Endothelial cell of umbilical vein (primary cell): ENCODE results near the gene ARF4. TPM values are rescaled to one million over a fixed set of nuclear protein-coding genes. Genes with fewer than 3 reads are reported as not detected.

Experiments used
- BruUV-seq: library from RNA; stranded (reverse); fragments of 400-500 nt; replicated peaks from 2 replicates; lab custom pipeline; 2021; lab: Mats Ljungman, UMichigan
- CTCF ChIA-PET: fragments of 300-600, 350-600 bp; sonication (Branson Sonifier 250); formaldehyde crosslinking; loops from one replicate; lab custom pipeline; 2021; ENCODE audit warnings: antibody characterized with exemption, inconsistent platforms; lab: Charles Lee
- POLR2A ChIA-PET: fragments of 300-600, 350-600 bp; sonication (Branson Sonifier 250); formaldehyde crosslinking; loops from one replicate; lab custom pipeline; 2021; ENCODE audit warnings: antibody characterized with exemption, inconsistent platforms; lab: Charles Lee
- DNase-seq: peaks from one replicate; pipeline ENCODE4 v3.0.0-alpha.2; 2011; ENCODE audit warnings: low read depth, low spot score
- FAIRE-seq: peaks from 2 replicates; lab custom pipeline; 2011; peaks lifted over from hg19 to GRCh38; lab: Jason Lieb, UNC
- H2AFZ ChIP-seq: 2 replicates; pipeline ENCODE4 v1.6.0; 2012; ENCODE audit warnings: low read depth, low read length, control low read depth, inconsistent platforms
- H3K27ac ChIP-seq: 2 replicates; pipeline ENCODE4 v1.5.1; 2011; ENCODE audit warnings: low read depth, mild to moderate bottlenecking, control low read depth, low read length, moderate library complexity; ENCODE audit not compliant: insufficient read depth
- H3K27me3 ChIP-seq, 2 experiments: 2 replicates each; pipeline versions ENCODE4 v1.6.0 to v1.6.1; 2011; ENCODE audit warnings: low read length in 2 of 2, mixed read lengths in 1 of 2; ENCODE audit not compliant: control insufficient read depth in 2 of 2, insufficient read depth in 2 of 2
- H3K36me3 ChIP-seq, 2 experiments: 2 replicates in 1 of 2; 3 replicates in 1 of 2; pipeline ENCODE4 v1.5.1; 2011; ENCODE audit warnings: low read length in 2 of 2, mild to moderate bottlenecking in 1 of 2, moderate library complexity in 1 of 2; ENCODE audit not compliant: control insufficient read depth in 2 of 2, insufficient read depth in 2 of 2; ENCODE audit errors: extremely low read depth in 1 of 2
- H3K4me1 ChIP-seq: 3 replicates; pipeline ENCODE4 v1.5.1; 2011; ENCODE audit warnings: mild to moderate bottlenecking, low read length; ENCODE audit not compliant: control insufficient read depth, insufficient read depth; ENCODE audit errors: extremely low read depth
- H3K4me2 ChIP-seq: 2 replicates; pipeline ENCODE4 v1.6.1; 2011; ENCODE audit warnings: low read length, control low read depth, mixed read lengths; ENCODE audit not compliant: insufficient read depth
- H3K4me3 ChIP-seq, 3 experiments: fragments of 200-600 bp in 1 of 3; sonication (generic), shearing (Covaris generic) in 1 of 3; replicated peaks in 1 of 3; 2 replicates each; pipeline ENCODE4 v1.5.1; 2011 to 2016; ENCODE audit warnings: control low read depth in 3 of 3, low read length in 3 of 3, mild to moderate bottlenecking in 2 of 3, inconsistent platforms in 1 of 3, low read depth in 1 of 3, moderate library complexity in 1 of 3; ENCODE audit not compliant: insufficient read depth in 1 of 3
- H3K79me2 ChIP-seq: 2 replicates; pipeline ENCODE4 v1.6.0; 2012; ENCODE audit warnings: low read length, inconsistent platforms; ENCODE audit not compliant: control insufficient read depth, insufficient read depth
- H3K9ac ChIP-seq: replicated peaks from 2 replicates; pipeline ENCODE3; 2011; ENCODE audit warnings: low read length, control low read depth; ENCODE audit not compliant: insufficient read depth; ENCODE audit errors: extremely low read depth
- H3K9me1 ChIP-seq: replicated peaks from 3 replicates; pipeline ENCODE4 v1.6.0; 2011; ENCODE audit warnings: mild to moderate bottlenecking, low read length; ENCODE audit not compliant: control insufficient read depth, insufficient read depth; ENCODE audit errors: extremely low read depth
- H3K9me3 ChIP-seq: replicated peaks from 2 replicates; pipeline ENCODE4 v1.5.1; 2012; ENCODE audit warnings: low read length, inconsistent platforms; ENCODE audit not compliant: control insufficient read depth, insufficient read depth
- H4K20me1 ChIP-seq: replicated peaks from 2 replicates; pipeline ENCODE3; 2011; ENCODE audit warnings: mild to moderate bottlenecking, low read length; ENCODE audit not compliant: control insufficient read depth, insufficient read depth; ENCODE audit errors: extremely low read depth
- EZH2 ChIP-seq: IDR thresholded peaks from 2 replicates; pipeline ENCODE4 v1.6.1; 2012; ENCODE audit warnings: borderline replicate concordance, low read depth, mild to moderate bottlenecking, moderate library complexity, low read length, inconsistent platforms; ENCODE audit not compliant: severe bottlenecking
- FOS ChIP-seq: IDR thresholded peaks from 2 replicates; pipeline ENCODE4 v1.6.1; 2011; ENCODE audit warnings: mild to moderate bottlenecking, low read length, moderate library complexity, borderline replicate concordance; ENCODE audit not compliant: insufficient read depth
- GATA2 ChIP-seq: IDR thresholded peaks from 2 replicates; pipeline ENCODE4 v1.7.0; 2011; ENCODE audit warnings: low read depth, mild to moderate bottlenecking, moderate library complexity, mixed read lengths, low read length; ENCODE audit not compliant: insufficient read length, insufficient read depth
- JUN ChIP-seq: IDR thresholded peaks from 2 replicates; pipeline ENCODE4 v1.6.1; 2011; ENCODE audit warnings: borderline replicate concordance, low read depth; ENCODE audit not compliant: insufficient read length, insufficient read depth
- MYC ChIP-seq: IDR thresholded peaks from one replicate; pipeline ENCODE4 v1.6.1; 2011; ENCODE audit warnings: mild to moderate bottlenecking, low read depth, low read length
- POLR2A ChIP-seq: IDR thresholded peaks from 2 replicates; pipeline ENCODE4 v1.6.1; 2012; ENCODE audit warnings: low read depth, mild to moderate bottlenecking, control low read depth, low read length
- POLR2AphosphoS5 ChIP-seq: IDR thresholded peaks from 2 replicates; pipeline ENCODE4 v1.6.1; 2012; ENCODE audit warnings: low read depth, mild to moderate bottlenecking, control low read depth, low read length, moderate library complexity; ENCODE audit not compliant: insufficient read depth
- dilution Hi-C: fragments of 300-500 bp; cut with MboI; formaldehyde crosslinking; loops from one replicate; pipeline ENCODE4 v1.15.0; 2019; ENCODE audit warnings: low sequenced_read_pairs; ENCODE audit not compliant: extremely low pct_ligation_motif_present
- intact Hi-C: fragments of 100-400 bp; cut with micrococcal nuclease; formaldehyde crosslinking; loops from one replicate; pipeline ENCODE4 v1.10.0; 2022
- polyA plus RNA-seq, 4 experiments: library from polyadenylated mRNA; depleted of rRNA in 3 of 4; stranded (reverse) in 3 of 4; unstranded in 1 of 4; fragments of >200 nt; gene quantifications; 2 replicates each; pipeline versions ENCODE4 v1.2.1 to v1.2.3, GENCODE V29; 2011 to 2012; ENCODE audit warnings: missing spikeins in 1 of 4
- total RNA-seq: library from RNA; stranded (reverse); gene quantifications from 2 replicates; pipeline ENCODE4 v1.2.3, GENCODE V29; 2021
- TF ChIP-seq, protein P1 (sequence below): IDR thresholded peaks from 2 replicates; pipeline ENCODE4 v1.6.1; 2011; ENCODE audit not compliant: insufficient read depth, insufficient read length
- TF ChIP-seq, protein P2 (sequence below), 2 donors: IDR thresholded peaks; 1 replicate in 1 of 2; 2 replicates in 1 of 2; pipeline ENCODE4 v1.5.1; 2011; ENCODE audit warnings: low read length in 2 of 2, mild to moderate bottlenecking in 2 of 2, moderate library complexity in 2 of 2, control low read depth in 1 of 2, inconsistent platforms in 1 of 2, low read depth in 1 of 2; ENCODE audit not compliant: insufficient read depth in 1 of 2; ENCODE audit errors: extremely low read depth in 1 of 2

Gene ARF4
- total and polyA plus RNA-seq, 2 donors (not counting 3 experiments of a cell fraction or from before 2014, with no cell fraction given): 239 to 249 TPM

DNA sequence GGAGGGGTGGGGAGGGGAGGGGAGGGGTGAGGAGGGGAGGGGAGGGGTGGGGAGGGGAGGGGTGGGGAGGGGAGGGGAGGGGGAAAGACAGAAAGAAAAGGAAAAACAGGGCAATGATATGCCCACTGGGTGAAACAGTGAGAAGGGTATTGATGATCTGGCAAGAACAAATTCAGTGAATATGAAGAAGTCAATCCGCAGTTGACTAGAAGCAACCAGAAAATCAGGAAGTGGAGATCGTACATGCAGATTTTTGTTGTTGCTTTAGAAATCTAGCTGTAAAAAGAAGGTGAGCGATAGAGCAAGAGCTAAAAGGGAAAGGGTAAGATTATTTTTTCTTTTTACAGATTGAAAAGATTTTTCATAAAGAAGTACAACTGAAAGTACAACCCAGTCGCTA, 47.6 kb upstream of the ARF4 start:
- H2AFZ ChIP-seq: no peak overlapping the region
- H3K27me3 ChIP-seq: no peaks in the 10 kb centered on the region
- H3K36me3 ChIP-seq: peaks cover 0 to 5% of the 10 kb centered on the region in 2 experiments
- H3K4me2 ChIP-seq: no peak overlapping the region
- no peak overlapping the region for H3K9ac ChIP-seq
- no peak overlapping the region for H3K4me3 ChIP-seq
- ChIA-PET POLR2A (no interaction called here), CTCF (interaction anchor here (1.5 kb wide), 1 partner anchor 247 kb away, joined by 3 read pairs; no protein-coding TSS in a partner anchor)
- no peak for DNase-seq
- TF ChIP-seq POLR2A: no peak
- no peak for TF ChIP-seq GATA2
- no peaks in the 10 kb centered on the region for H3K9me3 ChIP-seq
- no peaks in the 10 kb centered on the region for H3K79me2 ChIP-seq
- no peak overlapping the region for H3K27ac ChIP-seq
- no peak for FAIRE-seq
- no peaks in the 10 kb centered on the region for H3K9me1 ChIP-seq
- intact Hi-C loops: loop anchor here (5.0 kb wide), 1 partner anchor 208 kb away; no protein-coding TSS in a partner anchor
- no peaks in the 10 kb centered on the region for H4K20me1 ChIP-seq
- no TSS peak for BruUV-seq
- H3K4me1 ChIP-seq: no peaks in the 10 kb centered on the region
- dilution Hi-C loops: no loop called here

DNA sequence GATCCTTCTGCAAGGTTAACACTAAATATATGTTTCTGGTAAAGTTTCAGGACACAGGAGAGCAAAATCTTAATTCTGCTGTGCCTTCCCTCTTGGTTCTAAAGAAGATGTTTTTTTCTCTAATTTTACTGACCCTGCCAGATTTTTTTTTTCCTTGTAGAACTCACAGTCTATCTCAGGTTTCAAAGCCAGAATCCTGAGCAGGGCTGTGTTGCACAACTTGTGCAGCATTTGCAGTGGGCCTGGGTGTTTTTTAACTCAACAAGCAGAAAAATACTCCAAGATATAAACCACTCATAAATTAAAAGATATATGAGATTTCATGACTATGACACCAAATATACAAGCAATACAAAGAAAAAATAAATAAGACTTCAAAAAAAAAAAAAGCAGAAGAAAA, 40.2 kb upstream of the ARF4 start:
- TF ChIP-seq, protein P1, sequence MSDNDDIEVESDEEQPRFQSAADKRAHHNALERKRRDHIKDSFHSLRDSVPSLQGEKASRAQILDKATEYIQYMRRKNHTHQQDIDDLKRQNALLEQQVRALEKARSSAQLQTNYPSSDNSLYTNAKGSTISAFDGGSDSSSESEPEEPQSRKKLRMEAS: no peak
- no peak for TF ChIP-seq JUN
- TF ChIP-seq POLR2AphosphoS5: no peak
- TF ChIP-seq POLR2A: no peak
- no peak for TF ChIP-seq GATA2
- no peak for TF ChIP-seq MYC
- TF ChIP-seq, protein P2, sequence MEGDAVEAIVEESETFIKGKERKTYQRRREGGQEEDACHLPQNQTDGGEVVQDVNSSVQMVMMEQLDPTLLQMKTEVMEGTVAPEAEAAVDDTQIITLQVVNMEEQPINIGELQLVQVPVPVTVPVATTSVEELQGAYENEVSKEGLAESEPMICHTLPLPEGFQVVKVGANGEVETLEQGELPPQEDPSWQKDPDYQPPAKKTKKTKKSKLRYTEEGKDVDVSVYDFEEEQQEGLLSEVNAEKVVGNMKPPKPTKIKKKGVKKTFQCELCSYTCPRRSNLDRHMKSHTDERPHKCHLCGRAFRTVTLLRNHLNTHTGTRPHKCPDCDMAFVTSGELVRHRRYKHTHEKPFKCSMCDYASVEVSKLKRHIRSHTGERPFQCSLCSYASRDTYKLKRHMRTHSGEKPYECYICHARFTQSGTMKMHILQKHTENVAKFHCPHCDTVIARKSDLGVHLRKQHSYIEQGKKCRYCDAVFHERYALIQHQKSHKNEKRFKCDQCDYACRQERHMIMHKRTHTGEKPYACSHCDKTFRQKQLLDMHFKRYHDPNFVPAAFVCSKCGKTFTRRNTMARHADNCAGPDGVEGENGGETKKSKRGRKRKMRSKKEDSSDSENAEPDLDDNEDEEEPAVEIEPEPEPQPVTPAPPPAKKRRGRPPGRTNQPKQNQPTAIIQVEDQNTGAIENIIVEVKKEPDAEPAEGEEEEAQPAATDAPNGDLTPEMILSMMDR (IDR thresholded peaks at IDR 0.05; ENCODE audit: extremely low read depth in 1 of 2, insufficient read depth in 1 of 2, low read depth in 1 of 2, low read length in 2 of 2): no peak
- no peak for TF ChIP-seq FOS
- no peak for TF ChIP-seq EZH2
- no peaks in the 10 kb centered on the region for H4K20me1 ChIP-seq
- H2AFZ ChIP-seq: no peak overlapping the region
- BruUV-seq: no TSS peak
- H3K9me3 ChIP-seq: no peaks in the 10 kb centered on the region
- H3K9me1 ChIP-seq: no peaks in the 10 kb centered on the region
- H3K36me3 ChIP-seq: peaks cover 0 to 2% of the 10 kb centered on the region in 2 experiments
- H3K4me3 ChIP-seq: no peak overlapping the region
- H3K4me2 ChIP-seq: no peak overlapping the region
- dilution Hi-C loops: no loop called here
- no peaks in the 10 kb centered on the region for H3K79me2 ChIP-seq
- no peaks in the 10 kb centered on the region for H3K4me1 ChIP-seq
- FAIRE-seq (no peak), DNase-seq (no peak)
- no peak overlapping the region for H3K9ac ChIP-seq
- H3K27me3 ChIP-seq: no peaks in the 10 kb centered on the region
- intact Hi-C loops: loop anchor here (10.0 kb wide), 1 partner anchor 187 kb away; no protein-coding TSS in a partner anchor
- ChIA-PET POLR2A (no interaction called here), CTCF (interaction anchor here (1.2 kb wide), 1 partner anchor 215 kb away, joined by 3 read pairs; no protein-coding TSS in a partner anchor)
- H3K27ac ChIP-seq: no peak overlapping the region
